WI38 (cell line): Measurements from ENCODE around the gene LRRC15.

Experiments
- H3K4me3 ChIP-seq: 2 replicates; pipeline ENCODE4 v1.5.1; 2011; ENCODE audit warnings: low read depth, mild to moderate bottlenecking, control low read depth, low read length
- TF ChIP-seq, protein P1 (sequence below): IDR thresholded peaks from 2 replicates; pipeline ENCODE4 v1.5.1; 2012; ENCODE audit warnings: low read depth, mild to moderate bottlenecking, control low read depth, low read length

The LRRC15 gene

DNA sequence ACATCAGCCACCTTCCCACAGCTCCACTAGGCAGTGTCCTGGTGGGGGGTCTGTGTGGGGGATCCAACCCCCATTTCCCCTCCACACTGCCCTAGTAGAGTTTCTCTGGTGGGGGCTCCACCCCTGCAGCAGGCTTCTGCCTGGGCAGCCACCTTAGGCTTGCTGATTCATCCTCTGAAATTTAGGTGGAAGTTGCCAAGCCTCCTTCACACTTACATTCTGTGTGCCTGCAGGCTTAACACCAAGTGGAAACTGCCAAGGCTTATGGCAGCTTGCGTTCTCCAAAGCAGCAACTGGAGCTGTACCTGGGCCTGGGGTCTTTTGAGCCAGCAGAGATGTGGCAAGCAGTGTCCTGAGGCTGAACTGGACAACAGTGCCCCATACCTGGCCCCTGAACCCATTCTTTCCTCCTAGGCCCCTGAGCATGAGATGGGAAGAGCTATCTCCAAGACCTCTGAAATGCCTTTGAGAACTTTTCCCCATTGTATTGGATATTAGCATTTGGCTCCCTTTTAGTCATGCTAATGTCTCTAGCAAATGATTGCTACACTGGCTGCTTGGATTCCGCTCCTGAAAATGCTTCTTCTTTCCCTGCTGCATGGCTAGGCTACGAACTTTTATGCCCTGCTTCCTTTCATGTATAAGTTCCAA lies 50.9 kb downstream of the LRRC15 start:
- TF ChIP-seq, protein P1, sequence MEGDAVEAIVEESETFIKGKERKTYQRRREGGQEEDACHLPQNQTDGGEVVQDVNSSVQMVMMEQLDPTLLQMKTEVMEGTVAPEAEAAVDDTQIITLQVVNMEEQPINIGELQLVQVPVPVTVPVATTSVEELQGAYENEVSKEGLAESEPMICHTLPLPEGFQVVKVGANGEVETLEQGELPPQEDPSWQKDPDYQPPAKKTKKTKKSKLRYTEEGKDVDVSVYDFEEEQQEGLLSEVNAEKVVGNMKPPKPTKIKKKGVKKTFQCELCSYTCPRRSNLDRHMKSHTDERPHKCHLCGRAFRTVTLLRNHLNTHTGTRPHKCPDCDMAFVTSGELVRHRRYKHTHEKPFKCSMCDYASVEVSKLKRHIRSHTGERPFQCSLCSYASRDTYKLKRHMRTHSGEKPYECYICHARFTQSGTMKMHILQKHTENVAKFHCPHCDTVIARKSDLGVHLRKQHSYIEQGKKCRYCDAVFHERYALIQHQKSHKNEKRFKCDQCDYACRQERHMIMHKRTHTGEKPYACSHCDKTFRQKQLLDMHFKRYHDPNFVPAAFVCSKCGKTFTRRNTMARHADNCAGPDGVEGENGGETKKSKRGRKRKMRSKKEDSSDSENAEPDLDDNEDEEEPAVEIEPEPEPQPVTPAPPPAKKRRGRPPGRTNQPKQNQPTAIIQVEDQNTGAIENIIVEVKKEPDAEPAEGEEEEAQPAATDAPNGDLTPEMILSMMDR = no peak
- H3K4me3 ChIP-seq = no peak overlapping the region

DNA sequence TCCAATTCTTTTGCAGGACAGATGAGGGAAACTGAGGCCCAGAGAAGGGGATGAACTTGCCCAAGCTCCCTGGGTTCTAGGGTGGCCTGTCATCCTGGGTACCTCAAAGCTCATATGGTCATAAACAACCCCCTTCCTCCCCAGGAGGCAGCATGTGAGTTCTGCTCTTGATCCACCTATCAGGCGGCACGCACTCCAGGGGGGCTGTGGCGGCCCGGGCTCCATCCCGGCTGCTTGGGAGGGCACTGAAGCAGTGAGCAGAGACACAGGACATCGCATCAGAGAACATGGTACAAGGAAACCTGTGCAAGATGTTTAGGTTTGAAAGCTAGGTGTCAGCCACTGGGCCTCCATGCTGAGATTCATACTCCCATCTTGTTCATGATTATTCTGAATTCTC lies 52.6 kb downstream of the LRRC15 start:
- TF ChIP-seq, protein P1 = no peak
- no peak overlapping the region for H3K4me3 ChIP-seq

DNA sequence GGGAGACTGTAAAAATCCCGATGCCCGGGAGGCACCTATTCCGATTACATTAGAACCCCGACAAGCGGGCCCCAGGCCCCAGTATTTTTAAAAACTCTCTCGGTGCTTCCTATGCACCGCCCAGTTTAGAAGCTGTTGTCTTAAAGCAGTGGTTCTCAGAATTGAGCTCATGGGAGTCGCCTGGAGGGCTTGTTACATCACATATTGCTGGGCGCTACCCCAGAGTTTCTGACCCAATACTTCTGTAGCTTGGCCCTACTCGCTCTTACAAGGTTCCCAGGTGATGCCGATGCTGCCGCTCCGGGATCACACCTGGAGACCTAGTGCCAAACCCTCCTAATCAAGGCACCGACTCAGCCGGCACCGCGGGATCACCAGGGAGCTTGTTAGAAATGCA lies 53.6 kb downstream of the LRRC15 start:
- H3K4me3 ChIP-seq = peak overlapping the region; percentile 59
- TF ChIP-seq, protein P1 = no peak

DNA sequence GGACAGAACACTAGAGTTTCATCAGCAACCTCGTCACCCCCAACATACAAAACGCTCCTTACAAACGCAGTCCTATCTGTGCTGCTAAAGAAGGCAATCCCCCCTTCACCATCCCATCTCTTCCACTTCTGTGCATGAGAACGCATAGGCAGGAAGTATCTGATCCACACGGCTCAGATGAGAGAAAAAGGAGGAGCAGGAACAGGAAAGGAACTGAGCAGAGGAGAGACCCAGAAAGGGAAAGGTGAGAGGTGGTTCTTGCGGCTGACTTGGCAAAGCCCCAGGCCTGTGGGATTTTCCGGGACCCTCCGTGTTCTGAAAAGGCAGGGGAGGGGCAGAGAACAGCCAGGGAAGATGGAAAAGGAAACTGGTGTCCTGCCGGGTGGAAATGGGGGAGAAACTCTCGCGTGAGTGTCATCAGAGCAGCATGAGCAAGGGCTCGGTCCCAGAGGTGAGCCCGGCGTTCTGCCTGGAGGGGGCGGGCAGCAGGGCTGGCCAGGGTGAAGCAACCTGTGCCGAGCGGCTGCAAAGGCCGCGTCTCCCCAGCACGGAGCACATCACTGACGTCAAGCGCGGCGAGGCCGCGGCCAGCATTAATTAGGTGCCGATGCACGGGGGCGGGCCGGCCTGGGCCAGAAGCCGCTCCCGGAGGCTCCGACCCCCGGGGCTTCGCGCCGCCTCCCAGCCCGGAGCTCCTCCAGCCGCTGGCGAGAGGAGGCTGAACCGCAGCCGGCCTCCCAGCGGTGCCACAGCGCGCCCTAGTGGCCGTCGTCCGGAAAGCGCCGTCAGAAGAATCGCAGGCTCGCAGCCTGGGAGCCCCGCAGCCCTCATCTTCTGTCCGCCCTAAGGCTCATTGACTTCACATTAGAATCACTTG lies 54.2 kb downstream of the LRRC15 start:
- TF ChIP-seq, protein P1 = peak; percentile 90
- peak overlapping the region; percentile 59 for H3K4me3 ChIP-seq

DNA sequence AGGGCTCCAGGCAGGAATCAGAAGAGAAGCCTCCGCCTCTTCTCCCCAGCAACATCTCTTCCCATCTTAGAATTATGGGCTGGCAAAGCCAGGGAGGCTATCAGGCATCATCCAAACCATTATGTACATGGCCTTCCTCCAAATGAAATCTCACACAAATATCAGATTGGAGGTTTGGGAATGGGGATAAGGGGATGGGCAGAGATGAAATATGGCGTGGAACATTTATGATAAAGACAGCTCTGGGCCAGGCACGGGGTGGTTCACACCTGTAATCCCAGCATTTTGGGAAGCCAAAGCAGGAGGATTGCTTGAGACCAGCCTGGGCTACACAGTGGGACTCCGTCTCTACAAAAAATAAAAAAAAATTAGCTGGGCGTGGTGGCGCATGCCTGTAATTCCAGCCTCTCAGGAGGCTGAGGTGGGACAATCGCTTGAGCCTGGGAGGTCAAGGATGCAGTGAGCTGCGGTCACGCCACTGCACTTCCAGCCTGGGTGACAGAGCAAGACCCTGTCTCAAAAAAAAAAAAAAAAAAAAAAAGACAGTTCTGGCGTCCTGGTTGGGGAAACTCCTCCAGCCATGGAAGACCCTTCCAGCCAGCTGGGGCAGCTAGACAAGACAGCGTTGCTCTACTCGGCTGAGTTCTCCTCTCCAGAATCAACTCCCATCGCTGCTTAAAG lies 55.0 kb downstream of the LRRC15 start:
- TF ChIP-seq, protein P1 = no peak
- H3K4me3 ChIP-seq = no peak overlapping the region

DNA sequence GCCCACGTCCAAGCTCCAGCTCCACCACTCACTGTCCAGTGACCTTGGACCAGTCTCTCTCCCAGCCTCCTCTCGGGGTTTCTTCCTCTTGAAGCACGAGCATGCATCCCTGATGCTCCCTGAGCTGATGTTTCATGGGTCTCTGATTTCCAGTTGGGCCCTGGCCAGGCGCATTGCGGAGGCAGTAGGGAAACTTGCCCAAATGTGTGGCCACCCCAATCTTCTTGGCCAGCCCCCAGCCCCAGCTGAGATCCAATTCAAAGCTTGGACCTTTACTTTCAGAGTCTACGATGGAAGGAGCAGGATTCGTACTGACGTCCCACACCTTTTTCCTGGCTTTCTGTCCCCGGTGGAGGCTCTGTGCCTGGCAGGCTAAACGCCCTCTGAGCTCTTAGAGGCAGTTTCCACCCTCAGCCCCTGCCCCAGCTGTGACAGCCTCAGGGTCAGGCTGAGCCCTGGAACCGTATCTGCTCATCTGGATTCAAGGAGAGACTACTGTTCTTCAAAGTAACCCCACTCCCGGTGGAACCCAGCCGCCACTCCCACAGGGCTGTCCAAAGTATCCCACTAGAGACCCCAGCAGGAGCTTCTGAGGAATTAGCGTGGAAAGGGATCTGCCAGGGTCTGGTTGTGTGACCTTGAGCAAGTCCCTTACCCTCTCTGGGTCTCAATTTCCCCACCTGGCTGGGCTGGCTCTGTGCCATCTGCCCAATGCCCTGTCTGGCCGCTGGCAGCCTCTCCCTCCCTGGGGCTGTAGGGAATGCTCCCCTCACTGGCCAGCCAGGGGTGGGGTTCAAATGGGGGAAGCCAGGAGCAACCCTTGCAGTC lies 55.8 kb downstream of the LRRC15 start:
- no peak overlapping the region for H3K4me3 ChIP-seq
- TF ChIP-seq, protein P1 = no peak
